ENCODE measurements around the gene CPA5. TPM values are rescaled to one million over a fixed set of nuclear protein-coding genes. Genes with fewer than 3 reads are reported as not detected.

Gene CPA5
- total and polyA plus RNA-seq, 2 experiments from 2014 or later: not detected

DNA sequence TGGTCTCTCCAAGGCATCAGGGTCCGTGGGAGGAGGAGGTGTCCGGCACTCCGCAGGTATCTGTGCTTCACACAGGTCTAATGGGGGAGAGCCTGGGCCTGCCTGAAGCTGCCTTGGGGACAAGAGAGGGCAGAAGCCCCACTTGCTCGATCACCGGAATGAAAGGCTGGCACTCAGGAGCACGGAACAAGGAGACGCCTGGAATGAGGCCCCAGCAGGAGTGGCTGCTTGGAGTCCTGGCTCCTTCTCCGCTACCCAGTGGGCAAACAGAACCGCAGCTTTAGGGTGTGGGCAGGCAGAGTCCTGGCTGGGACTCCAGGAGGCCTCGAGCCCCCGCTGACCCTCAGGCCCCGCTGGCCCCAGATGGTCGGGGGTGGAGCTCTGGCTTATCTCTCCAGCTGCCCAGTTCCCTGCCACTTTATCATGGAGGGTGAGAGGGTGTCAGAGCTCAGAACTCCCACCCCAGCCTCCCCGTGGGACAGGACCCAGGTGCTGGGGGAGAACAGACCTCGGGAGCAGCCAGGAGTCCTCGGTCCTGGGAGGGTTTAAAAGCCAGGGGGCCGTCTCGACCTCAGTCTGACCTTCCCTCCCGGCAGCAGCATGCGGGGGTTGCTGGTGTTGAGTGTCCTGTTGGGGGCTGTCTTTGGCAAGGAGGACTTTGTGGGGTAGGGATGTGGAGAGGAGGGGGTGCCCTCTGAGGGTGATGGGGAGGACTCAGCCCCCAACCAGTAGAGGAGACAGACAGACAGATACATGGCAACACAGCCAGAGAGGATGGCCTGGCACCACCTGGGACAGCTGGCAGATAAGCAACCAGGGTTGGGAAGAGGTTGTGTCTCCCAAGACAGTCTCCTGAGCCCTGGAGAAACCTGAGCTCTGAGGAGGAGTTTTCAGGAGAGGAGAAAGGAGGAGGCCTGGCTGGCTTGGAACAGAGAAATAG lies 35.6 kb downstream of the CPA5 start, which contains the start of gene CPA1:
TSS of gene CPA1 (plus strand) at position 574 of the 940 bp plus-strand sequence. CDS start at position 601, 27 bp downstream.
- no peak within 1 kb of the TSS for H3K4me2 ChIP-seq
- no peaks in the 10 kb centered on the region for H3K79me2 ChIP-seq (replicated peaks; ENCODE audit: insufficient read depth)
- no peak for ATAC-seq
- no peaks in the 10 kb centered on the region for H3K27me3 ChIP-seq (ENCODE audit: insufficient read depth)
- Mint-ChIP-seq H3K4me1 (peaks cover 4% of the 10 kb centered on the region; the same call in 2 of the 3 replicates), H3K9me3 (peaks cover 28% of the 10 kb centered on the region), H3K36me3 (ENCODE audit: low read depth) (peaks cover 17% of the 10 kb centered on the region), H3K27ac (no peak within 1 kb of the TSS), H3K27me3 (ENCODE audit: insufficient read depth, low read depth, poor library complexity) (peaks cover 14% of the 10 kb centered on the region), H3K4me3 (no peak within 1 kb of the TSS)
- DNase-seq (ENCODE audit: low spot score): no peak
- no peaks in the 10 kb centered on the region for H3F3A ChIP-seq (replicated peaks; ENCODE audit: low read depth)
- H2AFZ ChIP-seq: no peak within 1 kb of the TSS; the same call in 1 of the 2 replicates
- H3K9me2 ChIP-seq (ENCODE audit: insufficient read depth): no peaks in the 10 kb centered on the region
- TF ChIP-seq ZNF114 (CRISPR knock-in tag; IDR thresholded peaks at IDR 0.05) (no peak), EZH2phosphoT487 (IDR thresholded peaks at IDR 0.05; ENCODE audit: unreplicated experiment) (no peak), JUNB (IDR thresholded peaks at IDR 0.05; ENCODE audit: unreplicated experiment) (no peak), EZH2 (IDR thresholded peaks at IDR 0.05; ENCODE audit: low read depth, unreplicated experiment) (no peak), POLR2AphosphoS5 (IDR thresholded peaks at IDR 0.05; ENCODE audit: low read depth) (no peak), STAT1 (IDR thresholded peaks at IDR 0.05; ENCODE audit: unreplicated experiment) (no peak), CREB1 (CRISPR knock-in tag; IDR thresholded peaks at IDR 0.05; ENCODE audit: low read depth) (no peak), NANOG (IDR thresholded peaks at IDR 0.05; ENCODE audit: borderline replicate concordance) (no peak), ZNF331 (CRISPR knock-in tag; IDR thresholded peaks at IDR 0.05; ENCODE audit: low read depth) (no peak)
- TF ChIP-seq, protein P1, sequence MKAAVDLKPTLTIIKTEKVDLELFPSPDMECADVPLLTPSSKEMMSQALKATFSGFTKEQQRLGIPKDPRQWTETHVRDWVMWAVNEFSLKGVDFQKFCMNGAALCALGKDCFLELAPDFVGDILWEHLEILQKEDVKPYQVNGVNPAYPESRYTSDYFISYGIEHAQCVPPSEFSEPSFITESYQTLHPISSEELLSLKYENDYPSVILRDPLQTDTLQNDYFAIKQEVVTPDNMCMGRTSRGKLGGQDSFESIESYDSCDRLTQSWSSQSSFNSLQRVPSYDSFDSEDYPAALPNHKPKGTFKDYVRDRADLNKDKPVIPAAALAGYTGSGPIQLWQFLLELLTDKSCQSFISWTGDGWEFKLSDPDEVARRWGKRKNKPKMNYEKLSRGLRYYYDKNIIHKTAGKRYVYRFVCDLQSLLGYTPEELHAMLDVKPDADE (IDR thresholded peaks at IDR 0.05): no peak
- TF ChIP-seq, protein P2, sequence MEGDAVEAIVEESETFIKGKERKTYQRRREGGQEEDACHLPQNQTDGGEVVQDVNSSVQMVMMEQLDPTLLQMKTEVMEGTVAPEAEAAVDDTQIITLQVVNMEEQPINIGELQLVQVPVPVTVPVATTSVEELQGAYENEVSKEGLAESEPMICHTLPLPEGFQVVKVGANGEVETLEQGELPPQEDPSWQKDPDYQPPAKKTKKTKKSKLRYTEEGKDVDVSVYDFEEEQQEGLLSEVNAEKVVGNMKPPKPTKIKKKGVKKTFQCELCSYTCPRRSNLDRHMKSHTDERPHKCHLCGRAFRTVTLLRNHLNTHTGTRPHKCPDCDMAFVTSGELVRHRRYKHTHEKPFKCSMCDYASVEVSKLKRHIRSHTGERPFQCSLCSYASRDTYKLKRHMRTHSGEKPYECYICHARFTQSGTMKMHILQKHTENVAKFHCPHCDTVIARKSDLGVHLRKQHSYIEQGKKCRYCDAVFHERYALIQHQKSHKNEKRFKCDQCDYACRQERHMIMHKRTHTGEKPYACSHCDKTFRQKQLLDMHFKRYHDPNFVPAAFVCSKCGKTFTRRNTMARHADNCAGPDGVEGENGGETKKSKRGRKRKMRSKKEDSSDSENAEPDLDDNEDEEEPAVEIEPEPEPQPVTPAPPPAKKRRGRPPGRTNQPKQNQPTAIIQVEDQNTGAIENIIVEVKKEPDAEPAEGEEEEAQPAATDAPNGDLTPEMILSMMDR (conservative IDR thresholded peaks at IDR 0.05; ENCODE audit: low read depth in 2 of 2): no peak
- TF ChIP-seq, protein P3, sequence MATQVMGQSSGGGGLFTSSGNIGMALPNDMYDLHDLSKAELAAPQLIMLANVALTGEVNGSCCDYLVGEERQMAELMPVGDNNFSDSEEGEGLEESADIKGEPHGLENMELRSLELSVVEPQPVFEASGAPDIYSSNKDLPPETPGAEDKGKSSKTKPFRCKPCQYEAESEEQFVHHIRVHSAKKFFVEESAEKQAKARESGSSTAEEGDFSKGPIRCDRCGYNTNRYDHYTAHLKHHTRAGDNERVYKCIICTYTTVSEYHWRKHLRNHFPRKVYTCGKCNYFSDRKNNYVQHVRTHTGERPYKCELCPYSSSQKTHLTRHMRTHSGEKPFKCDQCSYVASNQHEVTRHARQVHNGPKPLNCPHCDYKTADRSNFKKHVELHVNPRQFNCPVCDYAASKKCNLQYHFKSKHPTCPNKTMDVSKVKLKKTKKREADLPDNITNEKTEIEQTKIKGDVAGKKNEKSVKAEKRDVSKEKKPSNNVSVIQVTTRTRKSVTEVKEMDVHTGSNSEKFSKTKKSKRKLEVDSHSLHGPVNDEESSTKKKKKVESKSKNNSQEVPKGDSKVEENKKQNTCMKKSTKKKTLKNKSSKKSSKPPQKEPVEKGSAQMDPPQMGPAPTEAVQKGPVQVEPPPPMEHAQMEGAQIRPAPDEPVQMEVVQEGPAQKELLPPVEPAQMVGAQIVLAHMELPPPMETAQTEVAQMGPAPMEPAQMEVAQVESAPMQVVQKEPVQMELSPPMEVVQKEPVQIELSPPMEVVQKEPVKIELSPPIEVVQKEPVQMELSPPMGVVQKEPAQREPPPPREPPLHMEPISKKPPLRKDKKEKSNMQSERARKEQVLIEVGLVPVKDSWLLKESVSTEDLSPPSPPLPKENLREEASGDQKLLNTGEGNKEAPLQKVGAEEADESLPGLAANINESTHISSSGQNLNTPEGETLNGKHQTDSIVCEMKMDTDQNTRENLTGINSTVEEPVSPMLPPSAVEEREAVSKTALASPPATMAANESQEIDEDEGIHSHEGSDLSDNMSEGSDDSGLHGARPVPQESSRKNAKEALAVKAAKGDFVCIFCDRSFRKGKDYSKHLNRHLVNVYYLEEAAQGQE (IDR thresholded peaks at IDR 0.05; ENCODE audit: unreplicated experiment): no peak
- TF ChIP-seq, protein P4, sequence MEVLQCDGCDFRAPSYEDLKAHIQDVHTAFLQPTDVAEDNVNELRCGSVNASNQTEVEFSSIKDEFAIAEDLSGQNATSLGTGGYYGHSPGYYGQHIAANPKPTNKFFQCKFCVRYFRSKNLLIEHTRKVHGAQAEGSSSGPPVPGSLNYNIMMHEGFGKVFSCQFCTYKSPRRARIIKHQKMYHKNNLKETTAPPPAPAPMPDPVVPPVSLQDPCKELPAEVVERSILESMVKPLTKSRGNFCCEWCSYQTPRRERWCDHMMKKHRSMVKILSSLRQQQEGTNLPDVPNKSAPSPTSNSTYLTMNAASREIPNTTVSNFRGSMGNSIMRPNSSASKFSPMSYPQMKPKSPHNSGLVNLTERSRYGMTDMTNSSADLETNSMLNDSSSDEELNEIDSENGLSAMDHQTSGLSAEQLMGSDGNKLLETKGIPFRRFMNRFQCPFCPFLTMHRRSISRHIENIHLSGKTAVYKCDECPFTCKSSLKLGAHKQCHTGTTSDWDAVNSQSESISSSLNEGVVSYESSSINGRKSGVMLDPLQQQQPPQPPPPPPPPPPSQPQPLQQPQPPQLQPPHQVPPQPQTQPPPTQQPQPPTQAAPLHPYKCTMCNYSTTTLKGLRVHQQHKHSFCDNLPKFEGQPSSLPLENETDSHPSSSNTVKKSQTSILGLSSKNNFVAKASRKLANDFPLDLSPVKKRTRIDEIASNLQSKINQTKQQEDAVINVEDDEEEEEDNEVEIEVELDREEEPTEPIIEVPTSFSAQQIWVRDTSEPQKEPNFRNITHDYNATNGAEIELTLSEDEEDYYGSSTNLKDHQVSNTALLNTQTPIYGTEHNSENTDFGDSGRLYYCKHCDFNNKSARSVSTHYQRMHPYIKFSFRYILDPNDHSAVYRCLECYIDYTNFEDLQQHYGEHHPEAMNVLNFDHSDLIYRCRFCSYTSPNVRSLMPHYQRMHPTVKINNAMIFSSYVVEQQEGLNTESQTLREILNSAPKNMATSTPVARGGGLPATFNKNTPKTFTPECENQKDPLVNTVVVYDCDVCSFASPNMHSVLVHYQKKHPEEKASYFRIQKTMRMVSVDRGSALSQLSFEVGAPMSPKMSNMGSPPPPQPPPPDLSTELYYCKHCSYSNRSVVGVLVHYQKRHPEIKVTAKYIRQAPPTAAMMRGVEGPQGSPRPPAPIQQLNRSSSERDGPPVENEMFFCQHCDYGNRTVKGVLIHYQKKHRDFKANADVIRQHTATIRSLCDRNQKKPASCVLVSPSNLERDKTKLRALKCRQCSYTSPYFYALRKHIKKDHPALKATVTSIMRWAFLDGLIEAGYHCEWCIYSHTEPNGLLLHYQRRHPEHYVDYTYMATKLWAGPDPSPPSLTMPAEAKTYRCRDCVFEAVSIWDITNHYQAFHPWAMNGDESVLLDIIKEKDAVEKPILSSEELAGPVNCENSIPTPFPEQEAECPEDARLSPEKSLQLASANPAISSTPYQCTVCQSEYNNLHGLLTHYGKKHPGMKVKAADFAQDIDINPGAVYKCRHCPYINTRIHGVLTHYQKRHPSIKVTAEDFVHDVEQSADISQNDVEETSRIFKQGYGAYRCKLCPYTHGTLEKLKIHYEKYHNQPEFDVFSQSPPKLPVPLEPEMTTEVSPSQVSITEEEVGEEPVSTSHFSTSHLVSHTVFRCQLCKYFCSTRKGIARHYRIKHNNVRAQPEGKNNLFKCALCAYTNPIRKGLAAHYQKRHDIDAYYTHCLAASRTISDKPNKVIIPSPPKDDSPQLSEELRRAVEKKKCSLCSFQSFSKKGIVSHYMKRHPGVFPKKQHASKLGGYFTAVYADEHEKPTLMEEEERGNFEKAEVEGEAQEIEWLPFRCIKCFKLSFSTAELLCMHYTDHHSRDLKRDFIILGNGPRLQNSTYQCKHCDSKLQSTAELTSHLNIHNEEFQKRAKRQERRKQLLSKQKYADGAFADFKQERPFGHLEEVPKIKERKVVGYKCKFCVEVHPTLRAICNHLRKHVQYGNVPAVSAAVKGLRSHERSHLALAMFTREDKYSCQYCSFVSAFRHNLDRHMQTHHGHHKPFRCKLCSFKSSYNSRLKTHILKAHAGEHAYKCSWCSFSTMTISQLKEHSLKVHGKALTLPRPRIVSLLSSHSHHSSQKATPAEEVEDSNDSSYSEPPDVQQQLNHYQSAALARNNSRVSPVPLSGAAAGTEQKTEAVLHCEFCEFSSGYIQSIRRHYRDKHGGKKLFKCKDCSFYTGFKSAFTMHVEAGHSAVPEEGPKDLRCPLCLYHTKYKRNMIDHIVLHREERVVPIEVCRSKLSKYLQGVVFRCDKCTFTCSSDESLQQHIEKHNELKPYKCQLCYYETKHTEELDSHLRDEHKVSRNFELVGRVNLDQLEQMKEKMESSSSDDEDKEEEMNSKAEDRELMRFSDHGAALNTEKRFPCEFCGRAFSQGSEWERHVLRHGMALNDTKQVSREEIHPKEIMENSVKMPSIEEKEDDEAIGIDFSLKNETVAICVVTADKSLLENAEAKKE (CRISPR knock-in tag; IDR thresholded peaks at IDR 0.05): no peak
- no peaks in the 10 kb centered on the region for H4K20me1 ChIP-seq (replicated peaks; ENCODE audit: insufficient read depth)
- no peaks in the 10 kb centered on the region for H3K36me3 ChIP-seq (ENCODE audit: insufficient read depth)
- no peak within 1 kb of the TSS for H3K4me3 ChIP-seq
- H3K27ac ChIP-seq (ENCODE audit: low read depth): no peak within 1 kb of the TSS
- no peaks in the 10 kb centered on the region for H3K4me1 ChIP-seq (ENCODE audit: insufficient read depth)

All from GM23338 (cell line).